Testis (tissue), 3 donors: ENCODE measurements around the gene FAM174C. TPM values are rescaled to one million over a fixed set of nuclear protein-coding genes. Genes with fewer than 3 reads are reported as not detected.

ENCODE experiments used
- DNase-seq: peaks from one replicate; pipeline ENCODE4 v3.0.0-alpha.2; 2019
- H3K27ac ChIP-seq, 2 donors: fragments of 200-600 bp; sonication (generic); one replicate each; pipeline ENCODE4 v1.5.1; 2019
- H3K27me3 ChIP-seq: fragments of 200-600 bp; sonication (generic); one replicate; pipeline ENCODE4 v1.5.1; 2019
- H3K36me3 ChIP-seq: fragments of 200-600 bp; sonication (generic); one replicate; pipeline ENCODE4 v1.5.1; 2017; ENCODE audit warnings: low read depth; ENCODE audit errors: missing control alignments
- H3K4me1 ChIP-seq: fragments of 200-600 bp; sonication (generic); one replicate; pipeline ENCODE4 v1.5.1; 2019
- H3K4me3 ChIP-seq, 2 donors: fragments of 200-600 bp; sonication (generic); one replicate each; pipeline ENCODE4 v1.5.1; 2017 to 2019
- H3K9me3 ChIP-seq: fragments of 200-600 bp; sonication (generic); one replicate; pipeline ENCODE4 v1.5.1; 2017
- CTCF ChIP-seq, 3 experiments: fragments of 450-650 bp in 2 of 3; fragments of 200-600 bp in 1 of 3; sonication (generic) in 1 of 3; IDR thresholded peaks; one replicate each; pipeline ENCODE4 v1.5.1; 2016 to 2019; ENCODE audit warnings: antibody characterized with exemption in 3 of 3, mild to moderate bottlenecking in 2 of 3, moderate library complexity in 1 of 3
- POLR2A ChIP-seq: fragments of 450-650 bp; IDR thresholded peaks from one replicate; pipeline ENCODE4 v1.6.1; 2017; ENCODE audit warnings: antibody characterized with exemption, mild to moderate bottlenecking, moderate library complexity
- WGBS, 2 donors: methylation state at CpG; one replicate each; pipeline ENCODE4 v1.1.5; 2018; 5-methylcytosine and 5-hydroxymethylcytosine counted together
- intact Hi-C: fragments of 100-400 bp; cut with DNase I; formaldehyde crosslinking; loops from one replicate; pipeline ENCODE4 v1.15.1; 2023; ENCODE audit warnings: low total_unique reads
- polyA plus RNA-seq: library from polyadenylated mRNA; stranded (reverse); fragments of 350-450 nt; fragmentation: Illumina TruSeq; extraction: RNeasy Lipid Tissue Mini Kit (QIAGEN cat#74804); gene quantifications from one replicate; pipeline ENCODE4 v1.2.3, GENCODE V29; 2014; ENCODE audit warnings: low read depth, low replicate concordance; ENCODE audit not compliant: insufficient read depth
- total RNA-seq, 2 donors: library from RNA; depleted of rRNA; stranded (reverse); fragments of >200 nt; gene quantifications; one replicate each; pipeline ENCODE4 v1.2.3, GENCODE V29; 2016

Gene FAM174C
- total and polyA plus RNA-seq, 3 donors from 2014 or later, result 51.6 to 128 (median 111) TPM

DNA sequence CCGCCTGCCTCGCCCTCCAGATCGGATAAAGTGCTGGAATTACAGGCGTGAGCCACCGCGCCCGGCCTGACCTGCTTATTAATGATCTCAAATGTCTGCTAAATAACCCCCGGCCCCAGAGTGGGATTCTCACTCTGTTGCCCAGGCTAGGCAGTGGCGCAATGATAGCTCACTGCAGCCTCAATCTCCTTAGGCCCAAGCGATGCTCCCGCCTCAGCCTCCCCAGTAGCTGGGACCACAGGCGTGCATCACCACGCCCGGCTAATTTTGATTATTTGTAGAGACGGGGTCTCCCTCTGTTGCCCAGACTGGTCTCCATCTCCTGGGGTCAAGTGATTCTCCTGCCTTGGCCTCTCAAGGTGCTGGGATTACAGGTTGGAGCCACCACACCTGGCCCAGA, 34.4 kb upstream of the FAM174C start:
- Histone ChIP-seq H3K27ac (peak overlapping the region; percentile 90 to 97), H3K4me3 (peak overlapping the region in 1 of 2 donors; percentile 88), H3K9me3 (no peaks in the 10 kb centered on the region), H3K4me1 (peaks cover 69% of the 10 kb centered on the region), H3K36me3 (no peaks in the 10 kb centered on the region), H3K27me3 (no peaks in the 10 kb centered on the region)
- TF ChIP-seq CTCF (IDR thresholded peaks at IDR 0.05), result no peak
- TF ChIP-seq POLR2A, result no peak
- no peak for DNase-seq
- intact Hi-C loops, result no loop called here
- WGBS, 2 donors, result 52 to 58% methylated on average over 10 to 15 of the region's 15 CpGs

GRCh38 chr19:1241417-1242095, 33.8 kb upstream of the FAM174C start, which contains the start of gene ATP5F1D:
Gene ATP5F1D (plus strand): TSS chr19:1241751. CDS start chr19:1241851, 100 bp downstream.
- Histone ChIP-seq H3K36me3 (no peaks in the 10 kb centered on the region), H3K9me3 (no peaks in the 10 kb centered on the region), H3K4me1 (peaks cover 75% of the 10 kb centered on the region), H3K27ac (peak within 1 kb of the TSS; percentile 90 to 97), H3K4me3 (peak within 1 kb of the TSS; percentile 88 to 91), H3K27me3 (no peaks in the 10 kb centered on the region)
- TF ChIP-seq CTCF (IDR thresholded peaks at IDR 0.05) (peak in 1 of 3 experiments; percentile 11), POLR2A (peak; percentile 46)
- 1% methylated on average over 38 to 69 of the region's 79 CpGs for WGBS, 2 donors
- peak; percentile 95 for DNase-seq
- intact Hi-C loops, result no loop called here

GRCh38 chr19:1243768-1244692, 31.3 kb upstream of the FAM174C start:
- Histone ChIP-seq H3K4me3 (no peak overlapping the region), H3K27ac (peak overlapping the region; percentile 79 to 99), H3K4me1 (peaks cover 71% of the 10 kb centered on the region), H3K9me3 (no peaks in the 10 kb centered on the region), H3K36me3 (no peaks in the 10 kb centered on the region), H3K27me3 (no peaks in the 10 kb centered on the region)
- intact Hi-C loops, result no loop called here
- TF ChIP-seq POLR2A (no peak), CTCF (IDR thresholded peaks at IDR 0.05) (peak; percentile 93 to 98 (median 95))
- WGBS, 2 donors, result 46 to 77% methylated on average over 10 to 33 of the region's 33 CpGs
- DNase-seq, result peak; percentile 90

DNA sequence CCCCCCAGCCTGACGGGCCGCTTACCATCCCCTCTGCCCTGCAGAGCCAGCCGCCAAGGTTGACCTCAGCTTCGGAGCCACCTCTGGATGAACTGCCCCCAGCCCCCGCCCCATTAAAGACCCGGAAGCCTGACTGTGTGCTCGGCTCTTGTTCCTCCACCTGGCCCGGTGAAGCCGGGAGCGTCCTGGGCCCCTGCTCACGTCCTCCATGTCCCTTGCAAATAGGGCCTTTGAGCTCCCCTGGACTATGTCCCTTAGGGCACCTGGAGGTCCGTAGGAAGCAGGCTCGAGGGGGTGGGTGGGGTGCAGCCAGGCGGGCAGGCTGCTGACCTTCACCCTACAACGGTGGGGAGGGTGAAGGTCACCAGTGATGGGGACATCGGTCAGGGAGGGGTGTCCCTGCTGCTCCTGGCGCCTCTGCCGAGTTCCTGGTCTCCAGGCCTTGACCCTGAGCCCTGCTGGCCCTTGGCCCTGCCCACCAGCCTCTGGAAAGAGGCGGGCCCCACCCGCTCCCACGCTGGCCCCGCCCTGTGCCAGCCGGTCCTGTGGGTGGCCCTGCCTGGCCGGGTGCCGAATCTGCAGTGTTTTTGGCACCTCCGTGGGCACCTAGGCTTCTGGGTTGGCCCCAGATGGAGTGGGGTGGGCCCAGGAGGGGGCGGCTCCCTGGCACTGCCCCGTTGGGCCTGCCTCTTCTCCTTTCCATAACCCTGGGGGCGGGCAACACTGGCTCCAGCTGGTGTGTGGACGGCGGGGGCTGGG, 30.5 kb upstream of the FAM174C start:
- Histone ChIP-seq H3K4me3 (no peak overlapping the region), H3K36me3 (no peaks in the 10 kb centered on the region), H3K4me1 (peaks cover 68% of the 10 kb centered on the region), H3K27me3 (no peaks in the 10 kb centered on the region), H3K9me3 (no peaks in the 10 kb centered on the region), H3K27ac (peak overlapping the region; percentile 79 to 99)
- intact Hi-C loops, result no loop called here
- TF ChIP-seq POLR2A (no peak), CTCF (IDR thresholded peaks at IDR 0.05) (no peak)
- 36 to 46% methylated on average over 12 to 28 of the region's 31 CpGs for WGBS, 2 donors
- peak; percentile 67 for DNase-seq
